Neural crest cell (in vitro differentiated cells): ENCODE measurements around the gene DIRAS2. TPM values are rescaled to one million over a fixed set of nuclear protein-coding genes. Genes with fewer than 3 reads are reported as not detected.

Experiments
- DNase-seq: peaks from one replicate; pipeline ENCODE4 v3.0.0; 2021; ENCODE audit warnings: low read depth, mixed read lengths, low spot score
- H3K27ac Mint-ChIP-seq: one replicate; pipeline ENCODE4 v1.8.0; 2021; ENCODE audit warnings: mild to moderate bottlenecking, mixed read lengths; ENCODE audit not compliant: unreplicated experiment
- H3K27me3 Mint-ChIP-seq: 2 replicates; pipeline ENCODE4 v1.8.0; 2021; ENCODE audit warnings: low read depth, mild to moderate bottlenecking, mixed read lengths
- H3K36me3 Mint-ChIP-seq: 2 replicates; pipeline ENCODE4 v1.8.0; 2021; ENCODE audit warnings: low read depth, mild to moderate bottlenecking, mixed read lengths
- H3K4me1 Mint-ChIP-seq: 2 replicates; pipeline ENCODE4 v1.8.0; 2021; ENCODE audit warnings: mixed read lengths
- H3K4me3 Mint-ChIP-seq: one replicate; pipeline ENCODE4 v1.8.0; 2021; ENCODE audit warnings: mild to moderate bottlenecking, mixed read lengths
- H3K9me3 Mint-ChIP-seq: 2 replicates; pipeline ENCODE4 v1.8.0; 2021; ENCODE audit warnings: mixed read lengths
- long read RNA-seq: library from polyadenylated mRNA; unstranded; transcript quantifications from one replicate; pipeline ENCODE4 v2.0.0, GENCODE V29; 2020
- total RNA-seq: library from RNA; stranded (reverse); gene quantifications from 2 replicates; pipeline ENCODE4 v1.2.1, GENCODE V29; 2021
- TF ChIP-seq, protein P1 (sequence below): fragments of 200-600 bp; sonication (generic); conservative IDR thresholded peaks from 2 replicates; pipeline ENCODE4 v1.5.0; 2021; ENCODE audit warnings: antibody characterized with exemption, mild to moderate bottlenecking

The DIRAS2 gene, protein sequence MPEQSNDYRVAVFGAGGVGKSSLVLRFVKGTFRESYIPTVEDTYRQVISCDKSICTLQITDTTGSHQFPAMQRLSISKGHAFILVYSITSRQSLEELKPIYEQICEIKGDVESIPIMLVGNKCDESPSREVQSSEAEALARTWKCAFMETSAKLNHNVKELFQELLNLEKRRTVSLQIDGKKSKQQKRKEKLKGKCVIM
- total RNA-seq = 0.77 TPM in 2 replicates
- long read RNA-seq = 0 reads

GRCh38 chr9:90642570-90643539, at the start of gene DIRAS2:
TSS of gene DIRAS2 (minus strand) at chr9:90642824. CDS start at chr9:90613827, 28,997 bp downstream.
- TF ChIP-seq, protein P1, sequence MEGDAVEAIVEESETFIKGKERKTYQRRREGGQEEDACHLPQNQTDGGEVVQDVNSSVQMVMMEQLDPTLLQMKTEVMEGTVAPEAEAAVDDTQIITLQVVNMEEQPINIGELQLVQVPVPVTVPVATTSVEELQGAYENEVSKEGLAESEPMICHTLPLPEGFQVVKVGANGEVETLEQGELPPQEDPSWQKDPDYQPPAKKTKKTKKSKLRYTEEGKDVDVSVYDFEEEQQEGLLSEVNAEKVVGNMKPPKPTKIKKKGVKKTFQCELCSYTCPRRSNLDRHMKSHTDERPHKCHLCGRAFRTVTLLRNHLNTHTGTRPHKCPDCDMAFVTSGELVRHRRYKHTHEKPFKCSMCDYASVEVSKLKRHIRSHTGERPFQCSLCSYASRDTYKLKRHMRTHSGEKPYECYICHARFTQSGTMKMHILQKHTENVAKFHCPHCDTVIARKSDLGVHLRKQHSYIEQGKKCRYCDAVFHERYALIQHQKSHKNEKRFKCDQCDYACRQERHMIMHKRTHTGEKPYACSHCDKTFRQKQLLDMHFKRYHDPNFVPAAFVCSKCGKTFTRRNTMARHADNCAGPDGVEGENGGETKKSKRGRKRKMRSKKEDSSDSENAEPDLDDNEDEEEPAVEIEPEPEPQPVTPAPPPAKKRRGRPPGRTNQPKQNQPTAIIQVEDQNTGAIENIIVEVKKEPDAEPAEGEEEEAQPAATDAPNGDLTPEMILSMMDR = peak; percentile 75
- H3K4me1 Mint-ChIP-seq = peaks cover 16% of the 10 kb centered on the region
- H3K27ac Mint-ChIP-seq = no peak within 1 kb of the TSS
- no peaks in the 10 kb centered on the region for H3K9me3 Mint-ChIP-seq
- peak; percentile 50 for DNase-seq
- H3K27me3 Mint-ChIP-seq = peaks cover 72% of the 10 kb centered on the region
- H3K4me3 Mint-ChIP-seq = peak within 1 kb of the TSS; percentile 91
- H3K36me3 Mint-ChIP-seq = no peaks in the 10 kb centered on the region

DNA sequence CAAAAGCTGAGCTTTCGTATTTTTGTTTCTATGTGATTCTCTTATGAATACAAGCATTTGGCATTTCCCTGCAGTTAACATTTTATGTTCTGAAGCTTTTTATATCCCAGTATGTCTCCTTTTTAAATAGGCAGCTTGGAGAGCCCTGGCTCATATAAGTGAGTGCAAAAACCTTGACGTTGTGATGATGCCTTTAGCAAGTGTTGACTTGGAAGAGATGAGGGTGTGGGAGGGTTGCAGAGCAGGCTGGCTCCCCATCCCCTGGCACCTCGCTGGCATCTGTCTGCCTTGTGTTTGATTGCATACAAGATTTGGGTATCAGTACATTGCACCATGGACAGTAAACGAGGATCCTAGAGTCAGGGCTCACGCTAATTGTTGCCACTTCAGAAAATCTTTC, 42.1 kb upstream of the DIRAS2 start:
- no peak overlapping the region for H3K4me3 Mint-ChIP-seq
- H3K27ac Mint-ChIP-seq = no peak overlapping the region
- TF ChIP-seq, protein P1 = no peak
- no peaks in the 10 kb centered on the region for H3K9me3 Mint-ChIP-seq
- no peaks in the 10 kb centered on the region for H3K36me3 Mint-ChIP-seq
- no peaks in the 10 kb centered on the region for H3K4me1 Mint-ChIP-seq
- H3K27me3 Mint-ChIP-seq = peaks cover 43% of the 10 kb centered on the region
- DNase-seq = no peak

- H3K27ac Mint-ChIP-seq = no peak overlapping the region
- TF ChIP-seq, protein P1 = no peak
- DNase-seq = no peak
- no peak overlapping the region for H3K4me3 Mint-ChIP-seq
- no peaks in the 10 kb centered on the region for H3K9me3 Mint-ChIP-seq
- no peaks in the 10 kb centered on the region for H3K36me3 Mint-ChIP-seq
- peaks cover 42% of the 10 kb centered on the region for H3K27me3 Mint-ChIP-seq
- no peaks in the 10 kb centered on the region for H3K4me1 Mint-ChIP-seq
Measured at GRCh38 chr9:90684106-90684505, 41.5 kb upstream of the DIRAS2 start.

GRCh38 chr9:90680534-90680933, 37.9 kb upstream of the DIRAS2 start:
- no peak overlapping the region for H3K27ac Mint-ChIP-seq
- no peaks in the 10 kb centered on the region for H3K9me3 Mint-ChIP-seq
- no peak for DNase-seq
- H3K4me3 Mint-ChIP-seq = no peak overlapping the region
- H3K27me3 Mint-ChIP-seq = peaks cover 34% of the 10 kb centered on the region
- no peaks in the 10 kb centered on the region for H3K36me3 Mint-ChIP-seq
- TF ChIP-seq, protein P1 = no peak
- H3K4me1 Mint-ChIP-seq = no peaks in the 10 kb centered on the region

GRCh38 chr9:90665072-90665471, 22.4 kb upstream of the DIRAS2 start:
- no peaks in the 10 kb centered on the region for H3K36me3 Mint-ChIP-seq
- no peak overlapping the region for H3K4me3 Mint-ChIP-seq
- peaks cover 2% of the 10 kb centered on the region for H3K27me3 Mint-ChIP-seq
- DNase-seq = no peak
- no peaks in the 10 kb centered on the region for H3K4me1 Mint-ChIP-seq
- TF ChIP-seq, protein P1 = no peak
- H3K9me3 Mint-ChIP-seq = peaks cover 11% of the 10 kb centered on the region
- no peak overlapping the region for H3K27ac Mint-ChIP-seq
